ENCODE data around the gene CPED1.

GRCh38 chr7:121071132-121071531 lies 82.6 kb downstream of the CPED1 start:
- TF ChIP-seq POLR2AphosphoS5 (IDR thresholded peaks at IDR 0.05; ENCODE audit: low read depth, low read length) (no peak), FOXP2 (optimal IDR thresholded peaks at IDR 0.05; ENCODE audit: borderline replicate concordance, extremely low read depth, extremely low read length, insufficient read depth) (no peak)
